ENCODE data around the gene GPC3.

GRCh38 chrX:133792198-133792953, 193.0 kb downstream of the GPC3 start:
- TF ChIP-seq CTCF (IDR thresholded peaks at IDR 0.05; ENCODE audit: low read length) (peak; percentile 75), EZH2 (IDR thresholded peaks at IDR 0.05; ENCODE audit: borderline replicate concordance, low read length) (no peak)
